Peyer's patch (tissue), 4 donors: Measurements from ENCODE around the gene ABLIM2.

ENCODE experiments used
- POLR2A ChIP-seq, 2 donors: fragments of 450-650 bp; IDR thresholded peaks; one replicate each; pipeline ENCODE4 v1.5.1; 2017; ENCODE audit warnings: antibody characterized with exemption in 2 of 2, mild to moderate bottlenecking in 2 of 2, moderate library complexity in 2 of 2
- TF ChIP-seq, protein P1 (sequence below), 6 experiments: fragments of 450-650 bp in 4 of 6; fragments of 200-600 bp in 2 of 6; sonication (generic) in 1 of 6; IDR thresholded peaks; one replicate each; pipeline ENCODE4 v1.5.1; 2017 to 2019; ENCODE audit warnings: antibody characterized with exemption in 6 of 6, mild to moderate bottlenecking in 3 of 6, moderate library complexity in 1 of 6

DNA sequence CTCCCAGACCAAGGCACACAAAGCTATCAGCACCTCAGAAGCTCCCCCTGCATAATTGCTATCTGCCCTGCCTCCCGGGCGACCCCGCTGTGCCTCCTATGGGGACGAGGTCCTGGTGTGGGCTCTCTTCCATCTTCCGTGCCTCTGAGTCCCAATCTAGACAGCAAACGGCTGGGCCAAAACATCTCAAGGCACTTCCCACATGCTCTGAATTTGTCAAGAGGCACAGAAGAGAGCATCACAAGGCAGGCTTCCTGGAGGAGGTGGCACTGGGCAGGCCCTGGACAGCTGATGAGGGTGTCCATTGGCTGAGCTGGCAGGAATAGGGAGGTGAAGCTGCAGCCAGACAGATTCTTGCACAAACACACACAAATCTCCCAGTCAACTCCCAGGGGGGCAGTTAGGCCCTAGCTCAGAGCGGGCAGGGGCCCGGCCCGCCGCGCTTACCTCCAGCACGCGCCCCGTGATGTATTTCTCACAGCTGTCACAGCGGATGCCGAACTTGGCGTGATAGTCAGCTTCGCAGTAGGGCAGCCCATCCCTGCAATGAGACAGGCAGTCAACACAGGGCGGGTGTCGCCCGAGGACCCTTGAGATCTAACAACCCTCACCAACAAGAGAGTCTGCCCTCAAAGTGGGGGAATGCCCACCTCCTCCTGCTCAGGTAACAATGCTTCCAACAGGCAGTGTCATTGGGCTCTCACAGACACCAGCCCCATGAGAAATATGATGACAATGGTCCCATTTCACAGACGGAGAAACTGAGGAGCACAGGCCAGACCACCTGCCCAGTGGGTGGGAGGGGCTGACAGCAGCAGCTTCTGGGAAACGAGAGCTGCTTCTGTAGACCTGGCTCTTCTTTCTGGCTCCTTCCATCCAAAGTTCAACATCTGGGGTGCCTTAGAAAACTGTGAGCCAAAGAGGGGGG is 81.2 kb downstream of the ABLIM2 start:
- TF ChIP-seq POLR2A (IDR thresholded peaks at IDR 0.05), result no peak
- TF ChIP-seq, protein P1, sequence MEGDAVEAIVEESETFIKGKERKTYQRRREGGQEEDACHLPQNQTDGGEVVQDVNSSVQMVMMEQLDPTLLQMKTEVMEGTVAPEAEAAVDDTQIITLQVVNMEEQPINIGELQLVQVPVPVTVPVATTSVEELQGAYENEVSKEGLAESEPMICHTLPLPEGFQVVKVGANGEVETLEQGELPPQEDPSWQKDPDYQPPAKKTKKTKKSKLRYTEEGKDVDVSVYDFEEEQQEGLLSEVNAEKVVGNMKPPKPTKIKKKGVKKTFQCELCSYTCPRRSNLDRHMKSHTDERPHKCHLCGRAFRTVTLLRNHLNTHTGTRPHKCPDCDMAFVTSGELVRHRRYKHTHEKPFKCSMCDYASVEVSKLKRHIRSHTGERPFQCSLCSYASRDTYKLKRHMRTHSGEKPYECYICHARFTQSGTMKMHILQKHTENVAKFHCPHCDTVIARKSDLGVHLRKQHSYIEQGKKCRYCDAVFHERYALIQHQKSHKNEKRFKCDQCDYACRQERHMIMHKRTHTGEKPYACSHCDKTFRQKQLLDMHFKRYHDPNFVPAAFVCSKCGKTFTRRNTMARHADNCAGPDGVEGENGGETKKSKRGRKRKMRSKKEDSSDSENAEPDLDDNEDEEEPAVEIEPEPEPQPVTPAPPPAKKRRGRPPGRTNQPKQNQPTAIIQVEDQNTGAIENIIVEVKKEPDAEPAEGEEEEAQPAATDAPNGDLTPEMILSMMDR (IDR thresholded peaks at IDR 0.05), result no peak
